ENCODE results near the gene PALLD.

GRCh38 chr4:168734703-168735678, 238.1 kb downstream of the PALLD start:
- no peak for TF ChIP-seq POLR2AphosphoS5 (IDR thresholded peaks at IDR 0.05; ENCODE audit: low read depth, low read length)
- no peak for TF ChIP-seq POLR2A (IDR thresholded peaks at IDR 0.05; ENCODE audit: low read depth, low read length)
- no peak for TF ChIP-seq SPI1 (IDR thresholded peaks at IDR 0.05; ENCODE audit: low read depth, low read length)
- TF ChIP-seq PAX5 (IDR thresholded peaks at IDR 0.05; ENCODE audit: insufficient read depth, low read length, severe bottlenecking): no peak
- no peak for TF ChIP-seq TAF1 (IDR thresholded peaks at IDR 0.05; ENCODE audit: low read depth, low read length)
- no peak for TF ChIP-seq POU2F2 (IDR thresholded peaks at IDR 0.05; ENCODE audit: low read depth, low read length)

Data from GM12891 (cell line).